ENCODE measurements around the gene EIF3I.

Gene EIF3I

DNA sequence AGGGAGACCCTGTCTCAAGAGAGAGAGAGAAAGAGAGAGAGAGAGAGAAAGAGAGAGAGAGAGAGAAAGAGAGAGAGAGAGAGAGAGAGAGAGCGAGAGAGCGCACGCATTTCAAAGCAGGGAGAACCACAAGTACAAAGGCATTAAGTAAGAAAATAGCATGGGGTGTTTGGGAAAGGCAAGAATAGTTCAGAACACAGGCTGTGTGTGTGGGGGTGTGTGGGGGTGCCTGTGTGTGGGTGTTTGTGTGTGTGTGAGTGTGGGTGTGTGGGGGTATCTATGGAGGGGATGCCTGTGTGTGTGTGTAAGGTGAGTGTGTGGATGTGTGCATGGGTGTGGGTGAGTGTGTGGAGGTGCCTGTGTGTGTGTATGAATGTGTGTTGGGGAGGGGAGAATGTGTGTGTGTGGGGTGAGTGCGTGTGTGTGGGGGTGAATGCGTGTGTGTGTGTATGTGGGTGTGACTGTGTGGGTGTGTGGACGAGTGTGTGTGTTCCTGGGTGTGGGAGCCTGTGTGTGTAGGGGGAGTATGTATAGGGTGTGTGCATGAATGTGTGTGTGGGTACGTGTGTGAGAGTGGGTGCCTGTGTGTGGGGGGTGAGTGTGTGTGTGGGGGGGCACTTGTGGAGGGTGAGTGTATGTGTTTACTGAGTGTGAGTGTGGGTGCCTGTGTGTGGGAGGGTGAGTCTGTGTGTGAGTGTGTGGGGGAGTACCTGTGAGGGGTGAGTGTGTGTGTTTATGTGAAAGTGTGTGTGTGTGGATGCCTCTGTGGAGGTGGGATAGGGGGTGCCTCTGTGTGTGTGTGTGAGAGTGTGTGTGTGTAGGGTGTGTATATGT is 50.6 kb downstream of the EIF3I start:
- DNase-seq, result no peak

DNA sequence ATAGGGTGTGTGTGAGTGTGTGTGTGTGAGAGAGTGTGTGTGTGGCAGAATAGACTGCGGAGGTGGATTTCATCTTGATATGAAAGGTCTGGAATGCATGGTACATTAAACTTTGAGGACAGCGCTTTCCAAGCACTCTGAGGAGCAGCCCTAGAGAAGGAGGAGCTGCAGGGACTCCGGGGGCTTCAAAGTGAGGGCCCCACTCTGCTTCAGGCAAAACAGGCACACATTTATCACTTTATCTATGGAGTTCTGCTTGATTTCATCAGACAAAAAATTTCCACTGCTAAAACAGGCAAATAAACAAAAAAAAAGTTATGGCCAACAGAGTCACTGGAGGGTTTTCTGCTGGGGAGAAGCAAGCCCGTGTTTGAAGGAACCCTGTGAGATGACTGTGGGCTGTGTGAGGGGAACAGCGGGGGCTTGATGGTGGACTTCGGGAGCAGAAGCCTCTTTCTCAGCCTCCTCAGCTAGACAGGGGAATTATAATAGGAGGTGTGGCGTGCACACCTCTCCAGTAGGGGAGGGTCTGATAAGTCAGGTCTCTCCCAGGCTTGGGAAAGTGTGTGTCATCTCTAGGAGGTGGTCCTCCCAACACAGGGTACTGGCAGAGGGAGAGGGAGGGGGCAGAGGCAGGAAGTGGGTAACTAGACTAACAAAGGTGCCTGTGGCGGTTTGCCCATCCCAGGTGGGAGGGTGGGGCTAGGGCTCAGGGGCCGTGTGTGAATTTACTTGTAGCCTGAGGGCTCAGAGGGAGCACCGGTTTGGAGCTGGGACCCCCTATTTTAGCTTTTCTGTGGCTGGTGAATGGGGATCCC is 51.4 kb downstream of the EIF3I start:
- DNase-seq, result peak; percentile 28

DNA sequence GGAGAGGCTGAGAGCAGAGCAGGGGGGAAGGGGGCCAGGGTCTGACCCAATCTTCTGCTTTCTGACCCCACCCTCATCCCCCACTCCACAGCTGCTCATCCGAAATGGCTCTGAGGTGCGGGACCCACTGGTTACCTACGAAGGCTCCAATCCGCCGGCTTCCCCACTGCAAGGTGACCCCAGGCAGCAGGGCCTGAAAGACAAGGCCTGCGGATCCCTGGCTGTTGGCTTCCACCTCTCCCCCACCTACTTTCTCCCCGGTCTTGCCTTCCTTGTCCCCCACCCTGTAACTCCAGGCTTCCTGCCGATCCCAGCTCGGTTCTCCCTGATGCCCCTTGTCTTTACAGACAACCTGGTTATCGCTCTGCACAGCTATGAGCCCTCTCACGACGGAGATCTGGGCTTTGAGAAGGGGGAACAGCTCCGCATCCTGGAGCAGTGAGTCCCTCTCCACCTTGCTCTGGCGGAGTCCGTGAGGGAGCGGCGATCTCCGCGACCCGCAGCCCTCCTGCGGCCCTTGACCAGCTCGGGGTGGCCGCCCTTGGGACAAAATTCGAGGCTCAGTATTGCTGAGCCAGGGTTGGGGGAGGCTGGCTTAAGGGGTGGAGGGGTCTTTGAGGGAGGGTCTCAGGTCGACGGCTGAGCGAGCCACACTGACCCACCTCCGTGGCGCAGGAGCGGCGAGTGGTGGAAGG is 52.6 kb downstream of the EIF3I start:
- DNase-seq, result no peak

DNA sequence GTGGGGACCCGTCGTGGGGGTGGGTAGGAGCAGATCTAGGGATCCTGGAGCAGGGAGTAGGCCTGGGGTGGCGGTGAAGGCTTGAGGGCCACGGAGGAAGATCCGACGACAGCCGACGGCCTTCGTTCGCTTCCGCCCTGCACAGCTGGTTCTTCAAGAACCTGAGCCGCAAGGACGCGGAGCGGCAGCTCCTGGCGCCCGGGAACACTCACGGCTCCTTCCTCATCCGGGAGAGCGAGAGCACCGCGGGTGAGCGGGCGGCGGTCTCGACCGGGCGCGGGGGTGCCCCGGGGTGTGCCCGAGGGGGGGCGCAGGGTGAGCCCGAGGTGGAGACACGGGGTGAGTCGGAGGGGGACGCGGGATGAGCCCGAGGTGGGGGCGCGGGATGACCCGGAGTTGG is 53.2 kb downstream of the EIF3I start:
- no peak for DNase-seq

DNA sequence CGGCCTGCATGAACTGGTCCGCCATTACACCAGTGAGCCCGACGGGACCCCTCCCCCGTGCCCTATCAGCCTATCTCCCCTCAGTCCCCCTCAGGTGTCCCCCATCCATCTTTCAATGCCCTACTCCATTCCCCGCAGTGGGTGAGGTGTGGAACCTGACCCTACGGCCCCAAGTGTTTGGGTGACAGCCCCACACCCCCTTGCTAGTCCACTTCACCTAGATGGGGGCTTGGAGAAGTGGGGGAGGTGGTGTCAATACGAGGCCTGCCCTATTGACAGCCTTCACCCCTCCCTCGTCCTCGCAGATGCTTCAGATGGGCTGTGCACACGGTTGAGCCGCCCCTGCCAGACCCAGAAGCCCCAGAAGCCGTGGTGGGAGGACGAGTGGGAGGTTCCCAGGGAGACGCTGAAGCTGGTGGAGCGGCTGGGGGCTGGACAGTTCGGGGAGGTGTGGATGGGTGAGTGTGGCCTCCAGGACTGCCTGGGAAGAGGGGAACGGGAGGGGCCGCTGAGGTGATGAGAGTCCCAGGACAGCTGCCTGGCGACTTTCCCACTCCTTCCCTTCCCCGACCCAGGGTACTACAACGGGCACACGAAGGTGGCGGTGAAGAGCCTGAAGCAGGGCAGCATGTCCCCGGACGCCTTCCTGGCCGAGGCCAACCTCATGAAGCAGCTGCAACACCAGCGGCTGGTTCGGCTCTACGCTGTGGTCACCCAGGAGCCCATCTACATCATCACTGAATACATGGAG is 54.0 kb downstream of the EIF3I start:
- no peak for DNase-seq
